Right lobe of liver (tissue), 4 donors: ENCODE measurements around the gene OR52B6.
"Not testable (repeated sequence)": the region's sequence is repeated elsewhere in the genome, so short reads cannot be mapped to it uniquely, and the experiment has no call there.

Experiments used
- CTCF ChIP-seq, 4 donors: fragments of 200-600 bp in 3 of 4; fragments of 450-650 bp in 1 of 4; IDR thresholded peaks; one replicate each; pipeline versions ENCODE4 v1.5.1 to v1.8.0; 2016 to 2022; ENCODE audit warnings: antibody characterized with exemption in 4 of 4, mild to moderate bottlenecking in 2 of 4
- POLR2A ChIP-seq: fragments of 450-650 bp; IDR thresholded peaks from one replicate; pipeline ENCODE4 v1.6.1; 2017; ENCODE audit warnings: antibody characterized with exemption, mild to moderate bottlenecking
- donor health status: DM: no; HTN: no; CAD: no.
- donor health status: DM: no; HTN: no; CAD: no.
- donor health status: DM: no; HTN: yes; CAD: no.

- not testable (repeated sequence) for TF ChIP-seq CTCF (IDR thresholded peaks at IDR 0.05); POLR2A
Observed at GRCh38 chr11:5584458-5584857, 3.8 kb downstream of the OR52B6 start.
